Activated CD8-positive, alpha-beta T cell treated with anti-CD3 and anti-CD28 coated beads for 36 hours (primary cell): ENCODE data around the gene MEGF9. TPM values are rescaled to one million over a fixed set of nuclear protein-coding genes. Genes with fewer than 3 reads are reported as not detected.

ENCODE experiments used
- ATAC-seq: fragments of 200-7000 bp; cut with Tn5 transposase; one replicate; pipeline ENCODE4 v1.10.0; 2021; ENCODE audit warnings: mild to moderate bottlenecking, moderate library complexity
- CTCF ChIA-PET: fragments of 350-600 bp; sonication (Branson Sonifier 250); formaldehyde crosslinking; loops from one replicate; lab custom pipeline; 2021; ENCODE audit warnings: antibody characterized with exemption; lab: Charles Lee
- POLR2A ChIA-PET: fragments of 350-600 bp; sonication (Branson Sonifier 250); formaldehyde crosslinking; loops from one replicate; lab custom pipeline; 2021; ENCODE audit warnings: antibody characterized with exemption; lab: Charles Lee
- DNase-seq: peaks from one replicate; pipeline ENCODE4 v3.0.0-alpha.2; 2020
- H3K27ac Mint-ChIP-seq: one replicate; pipeline ENCODE4 v1.8.0; 2021; ENCODE audit warnings: mild to moderate bottlenecking, mixed read lengths
- H3K27me3 Mint-ChIP-seq: one replicate; pipeline ENCODE4 v1.8.0; 2021; ENCODE audit warnings: mixed read lengths
- H3K36me3 Mint-ChIP-seq: one replicate; pipeline ENCODE4 v1.8.0; 2021; ENCODE audit warnings: low read depth, mixed read lengths
- H3K4me1 Mint-ChIP-seq: one replicate; pipeline ENCODE4 v1.8.0; 2021; ENCODE audit warnings: low read depth, mixed read lengths
- H3K4me3 Mint-ChIP-seq: one replicate; pipeline ENCODE4 v1.8.0; 2021; ENCODE audit warnings: mild to moderate bottlenecking, moderate library complexity, mixed read lengths
- H3K9me3 Mint-ChIP-seq: one replicate; pipeline ENCODE4 v1.8.0; 2021; ENCODE audit warnings: mixed read lengths
- intact Hi-C: fragments of 100-400 bp; cut with micrococcal nuclease; formaldehyde crosslinking; loops from one replicate; pipeline ENCODE4 v1.10.0; 2022
- total RNA-seq, 2 experiments: library from RNA; stranded (reverse); gene quantifications; one replicate each; pipeline ENCODE4 v1.2.3, GENCODE V29; 2021
- TF ChIP-seq, protein P1 (sequence below): fragments of 200-600 bp; IDR thresholded peaks from one replicate; pipeline ENCODE4 v1.8.0; 2022; ENCODE audit warnings: antibody characterized with exemption, mild to moderate bottlenecking

MEGF9 gene
- total RNA-seq, 2 experiments from 2014 or later = 3.0 to 3.2 TPM

DNA sequence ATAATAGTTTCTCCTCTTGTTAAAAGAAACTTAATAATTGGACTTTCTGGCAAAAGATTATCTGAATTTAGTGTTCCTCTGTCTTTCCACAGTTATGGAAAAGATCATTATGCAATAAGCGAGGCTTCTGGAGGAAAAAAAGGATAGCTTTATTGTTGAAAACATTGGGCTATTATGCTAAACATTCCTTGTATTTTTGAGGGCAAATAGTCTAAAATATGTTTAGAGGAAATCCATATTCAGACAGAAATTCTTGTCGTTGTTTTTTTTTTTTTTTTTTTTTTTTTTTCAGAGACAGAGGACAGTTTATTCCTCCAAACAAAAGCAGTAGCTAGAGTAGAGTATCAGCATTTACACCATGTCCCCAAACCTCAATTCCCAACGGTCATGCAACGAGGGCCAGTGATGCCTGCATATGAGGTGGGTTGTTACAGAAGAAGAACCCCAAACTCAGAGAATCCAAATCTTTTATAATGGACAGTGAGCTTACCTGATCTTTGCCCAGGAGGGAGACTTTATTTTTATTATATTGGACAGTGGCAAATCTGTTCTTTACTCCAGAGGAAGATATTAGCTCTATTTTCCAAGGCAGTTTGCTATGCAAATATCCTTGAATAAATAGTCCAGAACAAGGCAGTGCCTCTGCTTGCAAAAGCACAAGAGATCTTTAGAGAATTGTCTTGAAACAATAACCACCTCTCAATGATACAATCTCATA lies 85.9 kb downstream of the MEGF9 start:
- Mint-ChIP-seq H3K27me3 (no peaks in the 10 kb centered on the region), H3K4me3 (no peak overlapping the region), H3K36me3 (no peaks in the 10 kb centered on the region), H3K27ac (no peak overlapping the region), H3K4me1 (peaks cover 3% of the 10 kb centered on the region), H3K9me3 (no peaks in the 10 kb centered on the region)
- CTCF ChIA-PET = no interaction called here
- ATAC-seq (no peak), DNase-seq (no peak)
- TF ChIP-seq, protein P1, sequence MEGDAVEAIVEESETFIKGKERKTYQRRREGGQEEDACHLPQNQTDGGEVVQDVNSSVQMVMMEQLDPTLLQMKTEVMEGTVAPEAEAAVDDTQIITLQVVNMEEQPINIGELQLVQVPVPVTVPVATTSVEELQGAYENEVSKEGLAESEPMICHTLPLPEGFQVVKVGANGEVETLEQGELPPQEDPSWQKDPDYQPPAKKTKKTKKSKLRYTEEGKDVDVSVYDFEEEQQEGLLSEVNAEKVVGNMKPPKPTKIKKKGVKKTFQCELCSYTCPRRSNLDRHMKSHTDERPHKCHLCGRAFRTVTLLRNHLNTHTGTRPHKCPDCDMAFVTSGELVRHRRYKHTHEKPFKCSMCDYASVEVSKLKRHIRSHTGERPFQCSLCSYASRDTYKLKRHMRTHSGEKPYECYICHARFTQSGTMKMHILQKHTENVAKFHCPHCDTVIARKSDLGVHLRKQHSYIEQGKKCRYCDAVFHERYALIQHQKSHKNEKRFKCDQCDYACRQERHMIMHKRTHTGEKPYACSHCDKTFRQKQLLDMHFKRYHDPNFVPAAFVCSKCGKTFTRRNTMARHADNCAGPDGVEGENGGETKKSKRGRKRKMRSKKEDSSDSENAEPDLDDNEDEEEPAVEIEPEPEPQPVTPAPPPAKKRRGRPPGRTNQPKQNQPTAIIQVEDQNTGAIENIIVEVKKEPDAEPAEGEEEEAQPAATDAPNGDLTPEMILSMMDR = no peak
- POLR2A ChIA-PET = no interaction called here
- intact Hi-C loops = no loop called here

DNA sequence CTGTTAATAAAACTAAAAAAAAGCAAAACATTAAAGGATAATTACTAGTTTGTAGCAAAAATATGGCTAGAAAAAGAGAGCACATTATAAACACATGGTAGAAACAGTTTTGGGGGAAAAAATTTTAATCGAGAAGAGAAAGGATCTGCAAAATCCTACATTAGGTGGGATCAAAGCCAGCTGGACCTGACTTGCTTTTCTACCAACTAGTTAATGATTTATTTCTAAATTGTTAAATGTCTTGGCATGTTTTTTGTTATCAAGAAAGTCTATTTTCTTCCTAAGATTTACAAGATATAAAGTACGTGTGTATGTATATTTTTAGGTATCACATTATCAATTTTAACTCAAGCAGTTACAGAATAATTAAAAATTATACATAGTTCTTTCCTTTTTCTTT lies 87.2 kb downstream of the MEGF9 start:
- Mint-ChIP-seq H3K27ac (no peak overlapping the region), H3K27me3 (no peaks in the 10 kb centered on the region), H3K36me3 (no peaks in the 10 kb centered on the region), H3K4me3 (no peak overlapping the region), H3K4me1 (peaks cover 3% of the 10 kb centered on the region), H3K9me3 (no peaks in the 10 kb centered on the region)
- DNase-seq (no peak), ATAC-seq (no peak)
- intact Hi-C loops = no loop called here
- POLR2A ChIA-PET = no interaction called here
- TF ChIP-seq, protein P1 = no peak
- CTCF ChIA-PET = no interaction called here

DNA sequence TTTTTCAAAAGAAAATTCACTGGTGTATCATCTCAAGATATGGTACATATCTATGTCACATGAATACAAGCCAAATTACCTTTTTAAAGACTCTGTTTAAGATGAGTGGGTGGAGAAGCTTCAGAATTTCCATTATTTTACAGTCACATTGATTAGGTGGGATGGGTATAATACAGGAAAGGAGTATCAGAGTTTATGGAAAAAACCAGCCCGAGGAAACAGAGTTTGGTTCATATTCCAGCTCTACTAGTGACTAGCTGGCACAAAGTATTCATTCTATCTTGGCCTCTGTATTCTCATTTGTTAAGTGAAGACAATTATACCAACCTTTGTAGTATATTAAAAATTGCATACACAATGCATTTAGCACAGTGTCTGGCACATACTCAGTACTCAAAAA lies 87.8 kb downstream of the MEGF9 start:
- CTCF ChIA-PET = no interaction called here
- H3K27ac Mint-ChIP-seq = no peak overlapping the region
- TF ChIP-seq, protein P1 = no peak
- peaks cover 3% of the 10 kb centered on the region for H3K4me1 Mint-ChIP-seq
- DNase-seq (no peak), ATAC-seq (no peak)
- H3K9me3 Mint-ChIP-seq = no peaks in the 10 kb centered on the region
- POLR2A ChIA-PET = no interaction called here
- no peaks in the 10 kb centered on the region for H3K27me3 Mint-ChIP-seq
- no peak overlapping the region for H3K4me3 Mint-ChIP-seq
- no peaks in the 10 kb centered on the region for H3K36me3 Mint-ChIP-seq
- intact Hi-C loops = no loop called here

DNA sequence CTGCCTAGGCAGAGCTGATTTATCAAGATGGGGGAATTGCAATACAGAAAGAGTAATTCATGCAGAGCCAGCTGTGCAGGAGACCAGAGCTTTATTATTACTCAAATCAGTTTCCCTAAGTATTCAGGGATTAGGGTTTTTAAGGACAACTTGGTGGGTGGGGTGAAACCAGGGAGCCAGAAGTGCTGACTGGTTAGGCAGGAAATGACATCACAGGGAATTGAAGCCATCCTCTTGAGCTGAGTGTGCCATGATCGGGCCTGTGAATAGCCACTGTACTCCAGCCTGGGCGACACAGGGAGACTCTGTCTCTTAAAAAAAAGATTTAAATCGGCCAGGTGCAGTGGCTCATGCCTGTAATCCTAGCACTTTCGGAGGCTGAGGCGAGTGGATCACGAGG lies 89.0 kb downstream of the MEGF9 start:
- CTCF ChIA-PET = interaction anchor here (0.7 kb wide), 1 partner anchor 15 kb away, joined by 3 read pairs; no protein-coding TSS in a partner anchor
- intact Hi-C loops = no loop called here

DNA sequence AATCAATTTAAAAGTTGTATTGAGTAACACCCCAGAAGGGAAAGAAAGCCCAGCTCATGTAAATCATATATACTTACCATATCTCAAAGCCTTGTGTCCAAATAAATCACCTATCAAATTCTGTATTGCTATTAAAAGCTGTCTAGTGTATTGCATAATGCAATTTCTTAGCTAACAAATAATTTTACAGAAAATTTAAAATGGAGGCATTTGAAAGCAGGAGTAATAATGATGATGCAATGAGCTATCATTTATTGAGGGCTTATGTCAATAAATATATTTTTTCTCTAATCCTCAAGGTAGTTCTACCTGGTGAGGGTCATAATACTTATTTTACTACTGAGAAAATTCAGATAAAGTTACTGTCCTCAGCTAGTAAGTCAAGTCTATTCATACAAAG lies 91.5 kb downstream of the MEGF9 start:
- H3K36me3 Mint-ChIP-seq = no peaks in the 10 kb centered on the region
- no peak overlapping the region for H3K27ac Mint-ChIP-seq
- ChIA-PET POLR2A (no interaction called here), CTCF (interaction anchor here (0.6 to 1.6 kb wide), 4 partner anchors 11 to 92 kb away, joined by 3 to 5 read pairs (median 3); partner anchors contain the start of gene MEGF9)
- TF ChIP-seq, protein P1 = no peak
- H3K27me3 Mint-ChIP-seq = no peaks in the 10 kb centered on the region
- peaks cover 6% of the 10 kb centered on the region for H3K4me1 Mint-ChIP-seq
- intact Hi-C loops = no loop called here
- ATAC-seq (no peak), DNase-seq (no peak)
- no peak overlapping the region for H3K4me3 Mint-ChIP-seq
- no peaks in the 10 kb centered on the region for H3K9me3 Mint-ChIP-seq

More for the DNA sequence above, 89.0 kb downstream of the MEGF9 start:
- no peaks in the 10 kb centered on the region for H3K36me3 Mint-ChIP-seq
- ATAC-seq (no peak), DNase-seq (no peak)
- H3K4me3 Mint-ChIP-seq = no peak overlapping the region
- no peaks in the 10 kb centered on the region for H3K9me3 Mint-ChIP-seq
- H3K27ac Mint-ChIP-seq = no peak overlapping the region
- TF ChIP-seq, protein P1 = no peak
- H3K4me1 Mint-ChIP-seq = peaks cover 3% of the 10 kb centered on the region
- no peaks in the 10 kb centered on the region for H3K27me3 Mint-ChIP-seq
- POLR2A ChIA-PET = no interaction called here
